Smooth muscle cell (in vitro differentiated cells): Measurements from ENCODE around the gene JPT2. TPM values are rescaled to one million over a fixed set of nuclear protein-coding genes. Genes with fewer than 3 reads are reported as not detected.
"Not testable (repeated sequence)": the region's sequence is repeated elsewhere in the genome, so short reads cannot be mapped to it uniquely, and the experiment has no call there.

ENCODE experiments used
- DNase-seq: peaks from one replicate; lab custom pipeline; 2025; ENCODE audit not compliant: unreplicated experiment; lab: John Stamatoyannopoulos, UW
- H2AFZ ChIP-seq: fragments of 200-600 bp; sonication (generic); 2 replicates; pipeline ENCODE4 v1.6.0; 2016; ENCODE audit warnings: antibody characterized with exemption, low read depth, mild to moderate bottlenecking
- H3F3A ChIP-seq: fragments of 200-600 bp; sonication (generic); 2 replicates; pipeline ENCODE4 v1.6.0; 2017; ENCODE audit warnings: antibody characterized with exemption, low read depth
- H3K27ac ChIP-seq: fragments of 200-600 bp; sonication (generic); 2 replicates; pipeline ENCODE4 v1.5.1; 2016; ENCODE audit warnings: low read depth, mild to moderate bottlenecking
- H3K27me3 ChIP-seq: fragments of 200-600 bp; sonication (generic); 2 replicates; pipeline ENCODE4 v1.6.1; 2016; ENCODE audit warnings: low read depth, mild to moderate bottlenecking
- H3K36me3 ChIP-seq: fragments of 200-600 bp; sonication (generic); 2 replicates; pipeline ENCODE4 v1.5.1; 2016; ENCODE audit warnings: low read depth
- H3K4me1 ChIP-seq: fragments of 200-600 bp; sonication (generic); 2 replicates; pipeline ENCODE4 v1.5.1; 2016; ENCODE audit warnings: low read depth
- H3K4me2 ChIP-seq: fragments of 200-600 bp; sonication (generic); 2 replicates; pipeline ENCODE4 v1.6.0; 2016; ENCODE audit warnings: mild to moderate bottlenecking
- H3K4me3 ChIP-seq: fragments of 200-600 bp; sonication (generic); 2 replicates; pipeline ENCODE4 v1.5.1; 2016; ENCODE audit warnings: mild to moderate bottlenecking
- H3K79me2 ChIP-seq: fragments of 200-600 bp; sonication (generic); 2 replicates; pipeline ENCODE4 v1.6.0; 2016; ENCODE audit warnings: low read depth, mild to moderate bottlenecking
- H3K9ac ChIP-seq: fragments of 200-600 bp; sonication (generic); 2 replicates; pipeline ENCODE4 v1.6.0; 2016; ENCODE audit warnings: low read depth
- H3K9me3 ChIP-seq: fragments of 200-600 bp; sonication (generic); replicated peaks from 2 replicates; pipeline ENCODE4 v1.5.1; 2016; ENCODE audit warnings: low read depth
- H4K20me1 ChIP-seq: fragments of 200-600 bp; sonication (generic); 2 replicates; pipeline ENCODE4 v1.6.0; 2016; ENCODE audit warnings: low read depth
- WGBS: methylation state at CpG from one replicate; pipeline ENCODE4 v1.1.7; 2016; ENCODE audit warnings: low lambda C conversion rate; 5-methylcytosine and 5-hydroxymethylcytosine counted together
- polyA plus RNA-seq: library from polyadenylated mRNA; unstranded; fragments of >200 nt; fragmentation: Nextera tagmentation; extraction: Ambion mirVana; gene quantifications from 2 replicates; pipeline ENCODE4 v1.2.1, GENCODE V29; 2016
- total RNA-seq: library from RNA; depleted of rRNA; stranded (reverse); fragments of >200 nt; gene quantifications from 2 replicates; pipeline ENCODE4 v1.2.3, GENCODE V29; 2014
- TF ChIP-seq, protein P1 (sequence below): fragments of 200-600 bp; sonication (generic); IDR thresholded peaks from 2 replicates; pipeline ENCODE4 v1.5.1; 2017; ENCODE audit warnings: borderline replicate concordance, mild to moderate bottlenecking, antibody characterized with exemption; ENCODE audit not compliant: insufficient read depth, poor library complexity, severe bottlenecking

Gene JPT2
- total and polyA plus RNA-seq, 2 experiments from 2014 or later: 7.2 to 28.6 TPM

DNA sequence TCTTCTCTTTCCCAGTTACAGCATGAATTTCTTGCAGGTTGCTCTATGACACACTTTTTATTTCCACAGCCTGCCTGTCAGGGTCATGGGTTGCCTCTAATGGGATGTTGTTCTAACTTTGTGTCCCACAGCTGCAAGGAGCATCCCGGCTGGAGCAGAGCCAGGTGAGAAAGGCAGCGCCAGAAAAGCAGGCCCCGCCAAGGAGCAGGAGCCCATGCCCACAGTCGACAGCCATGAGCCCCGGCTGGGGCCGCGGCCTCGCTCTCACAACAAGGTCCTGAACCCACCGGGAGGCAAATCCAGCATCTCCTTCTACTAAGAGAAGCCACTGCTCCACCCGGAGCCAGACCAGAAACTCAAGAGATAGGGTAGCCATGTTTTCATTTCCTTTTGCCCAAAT lies 20.6 kb downstream of the JPT2 start:
- H3K79me2 ChIP-seq: peaks cover 27% of the 10 kb centered on the region
- DNase-seq: no peak
- no peak overlapping the region for H2AFZ ChIP-seq
- TF ChIP-seq, protein P1, sequence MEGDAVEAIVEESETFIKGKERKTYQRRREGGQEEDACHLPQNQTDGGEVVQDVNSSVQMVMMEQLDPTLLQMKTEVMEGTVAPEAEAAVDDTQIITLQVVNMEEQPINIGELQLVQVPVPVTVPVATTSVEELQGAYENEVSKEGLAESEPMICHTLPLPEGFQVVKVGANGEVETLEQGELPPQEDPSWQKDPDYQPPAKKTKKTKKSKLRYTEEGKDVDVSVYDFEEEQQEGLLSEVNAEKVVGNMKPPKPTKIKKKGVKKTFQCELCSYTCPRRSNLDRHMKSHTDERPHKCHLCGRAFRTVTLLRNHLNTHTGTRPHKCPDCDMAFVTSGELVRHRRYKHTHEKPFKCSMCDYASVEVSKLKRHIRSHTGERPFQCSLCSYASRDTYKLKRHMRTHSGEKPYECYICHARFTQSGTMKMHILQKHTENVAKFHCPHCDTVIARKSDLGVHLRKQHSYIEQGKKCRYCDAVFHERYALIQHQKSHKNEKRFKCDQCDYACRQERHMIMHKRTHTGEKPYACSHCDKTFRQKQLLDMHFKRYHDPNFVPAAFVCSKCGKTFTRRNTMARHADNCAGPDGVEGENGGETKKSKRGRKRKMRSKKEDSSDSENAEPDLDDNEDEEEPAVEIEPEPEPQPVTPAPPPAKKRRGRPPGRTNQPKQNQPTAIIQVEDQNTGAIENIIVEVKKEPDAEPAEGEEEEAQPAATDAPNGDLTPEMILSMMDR: no peak
- no peaks in the 10 kb centered on the region for H3K27me3 ChIP-seq
- H3F3A ChIP-seq: peaks cover 3% of the 10 kb centered on the region
- H3K4me1 ChIP-seq: no peaks in the 10 kb centered on the region
- H4K20me1 ChIP-seq: no peaks in the 10 kb centered on the region
- H3K4me2 ChIP-seq: no peak overlapping the region
- WGBS: 99% methylated on average over 10 of the region's 10 CpGs
- H3K4me3 ChIP-seq: no peak overlapping the region
- no peak overlapping the region for H3K9ac ChIP-seq
- peaks cover 5% of the 10 kb centered on the region for H3K36me3 ChIP-seq
- no peaks in the 10 kb centered on the region for H3K9me3 ChIP-seq
- H3K27ac ChIP-seq: no peak overlapping the region

DNA sequence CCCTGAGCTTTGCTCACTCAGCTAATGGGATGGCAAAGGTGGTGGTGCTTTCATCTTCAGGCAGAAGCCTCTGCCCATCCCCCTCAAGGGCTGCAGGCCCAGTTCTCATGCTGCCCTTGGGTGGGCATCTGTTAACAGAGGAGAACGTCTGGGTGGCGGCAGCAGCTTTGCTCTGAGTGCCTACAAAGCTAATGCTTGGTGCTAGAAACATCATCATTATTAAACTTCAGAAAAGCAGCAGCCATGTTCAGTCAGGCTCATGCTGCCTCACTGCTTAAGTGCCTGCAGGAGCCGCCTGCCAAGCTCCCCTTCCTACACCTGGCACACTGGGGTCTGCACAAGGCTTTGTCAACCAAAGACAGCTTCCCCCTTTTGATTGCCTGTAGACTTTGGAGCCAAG lies 22.2 kb downstream of the JPT2 start:
- Histone ChIP-seq H3K36me3 (peaks cover 5% of the 10 kb centered on the region), H3F3A (peaks cover 13% of the 10 kb centered on the region), H3K79me2 (peaks cover 12% of the 10 kb centered on the region)

DNA sequence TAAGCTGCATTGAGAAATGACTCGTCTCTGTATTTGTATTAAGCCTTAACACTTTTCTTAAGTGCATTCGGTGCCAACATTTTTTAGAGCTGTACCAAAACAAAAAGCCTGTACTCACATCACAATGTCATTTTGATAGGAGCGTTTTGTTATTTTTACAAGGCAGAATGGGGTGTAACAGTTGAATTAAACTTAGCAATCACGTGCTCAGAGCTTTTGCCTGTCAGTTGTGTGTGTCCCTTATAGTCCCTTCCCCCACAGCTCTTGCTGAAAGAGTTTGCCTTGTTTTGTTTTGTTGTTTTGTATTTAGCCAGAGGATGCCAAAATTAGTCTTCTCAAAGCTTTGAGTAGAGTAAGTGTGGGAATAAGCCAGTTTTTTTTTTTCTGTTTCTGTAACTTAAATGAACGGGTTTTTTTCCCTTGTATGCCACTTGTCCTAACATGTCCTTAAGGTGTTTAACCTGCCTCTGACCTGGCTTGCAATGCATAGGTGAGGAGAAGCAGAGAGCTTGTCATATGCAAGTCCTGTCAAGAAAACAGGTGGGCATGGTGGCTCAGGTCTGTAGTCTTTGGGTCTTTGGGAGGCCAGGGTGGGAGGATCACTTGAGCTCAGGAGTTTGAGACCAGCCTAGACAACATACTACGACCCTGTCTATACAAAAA lies 23.3 kb downstream of the JPT2 start:
- WGBS: 91% methylated on average over 6 of the region's 6 CpGs
- H3K4me3 ChIP-seq: no peak overlapping the region
- H3K36me3 ChIP-seq: peaks cover 5% of the 10 kb centered on the region
- TF ChIP-seq, protein P1: no peak
- peak overlapping the region; percentile 30 for H3K27ac ChIP-seq
- H3F3A ChIP-seq: peaks cover 13% of the 10 kb centered on the region
- DNase-seq: no peak
- no peaks in the 10 kb centered on the region for H3K27me3 ChIP-seq
- H2AFZ ChIP-seq: no peak overlapping the region
- no peak overlapping the region for H3K9ac ChIP-seq
- no peak overlapping the region for H3K4me2 ChIP-seq
- H4K20me1 ChIP-seq: no peaks in the 10 kb centered on the region
- H3K9me3 ChIP-seq: no peaks in the 10 kb centered on the region
- H3K4me1 ChIP-seq: peaks cover 4% of the 10 kb centered on the region
- H3K79me2 ChIP-seq: peaks cover 7% of the 10 kb centered on the region

More for the DNA sequence above, 22.2 kb downstream of the JPT2 start:
- no peaks in the 10 kb centered on the region for H3K9me3 ChIP-seq
- no peak for DNase-seq
- no peak overlapping the region for H3K9ac ChIP-seq
- no peak overlapping the region for H3K4me3 ChIP-seq
- no peak overlapping the region for H3K27ac ChIP-seq
- TF ChIP-seq, protein P1: no peak
- no peak overlapping the region for H2AFZ ChIP-seq
- peaks cover 4% of the 10 kb centered on the region for H3K4me1 ChIP-seq
- 97% methylated on average over 3 of the region's 3 CpGs for WGBS
- H3K4me2 ChIP-seq: no peak overlapping the region
- no peaks in the 10 kb centered on the region for H3K27me3 ChIP-seq
- no peaks in the 10 kb centered on the region for H4K20me1 ChIP-seq

DNA sequence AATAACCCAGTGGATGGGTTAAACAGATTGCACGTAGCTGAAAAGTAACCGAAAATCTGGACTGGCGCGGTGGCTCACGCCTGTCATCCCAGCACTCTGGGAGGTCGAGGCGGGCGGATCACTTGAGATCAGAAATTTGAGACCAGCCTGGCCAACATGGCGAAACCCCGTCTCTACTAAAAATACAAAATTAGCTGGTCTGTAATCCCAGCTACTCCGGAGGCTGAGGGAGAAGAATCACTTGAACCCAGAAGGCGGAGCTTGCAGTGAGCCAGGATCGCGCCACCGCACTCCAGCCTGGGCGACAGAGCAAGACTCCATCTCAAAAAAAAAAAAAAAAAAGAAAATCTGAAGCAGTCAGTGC lies 27.2 kb downstream of the JPT2 start:
- H3K27ac ChIP-seq: peak overlapping the region; percentile 88
- H3K9me3 ChIP-seq, DNase-seq, H3K36me3 ChIP-seq, H3K4me1 ChIP-seq, H3K27me3 ChIP-seq: not testable (repeated sequence)
- H4K20me1 ChIP-seq: peaks cover 33% of the 10 kb centered on the region
- 2% methylated on average over 16 of the region's 16 CpGs for WGBS
- peaks cover 42% of the 10 kb centered on the region for H3K79me2 ChIP-seq
- H3K4me3 ChIP-seq: peak overlapping the region; percentile 83
- peak overlapping the region; percentile 85 for H3K9ac ChIP-seq
- H3K4me2 ChIP-seq: peak overlapping the region; percentile 91
- H2AFZ ChIP-seq: peak overlapping the region; percentile 78
- H3F3A ChIP-seq: peaks cover 13% of the 10 kb centered on the region
